SHP77 (cell line): ENCODE data around the gene MYBBP1A.

Experiments used
- DNase-seq, 2 experiments: peaks; one replicate each; lab custom pipeline; 2025; lab: John Stamatoyannopoulos, UW

The MYBBP1A gene

DNA sequence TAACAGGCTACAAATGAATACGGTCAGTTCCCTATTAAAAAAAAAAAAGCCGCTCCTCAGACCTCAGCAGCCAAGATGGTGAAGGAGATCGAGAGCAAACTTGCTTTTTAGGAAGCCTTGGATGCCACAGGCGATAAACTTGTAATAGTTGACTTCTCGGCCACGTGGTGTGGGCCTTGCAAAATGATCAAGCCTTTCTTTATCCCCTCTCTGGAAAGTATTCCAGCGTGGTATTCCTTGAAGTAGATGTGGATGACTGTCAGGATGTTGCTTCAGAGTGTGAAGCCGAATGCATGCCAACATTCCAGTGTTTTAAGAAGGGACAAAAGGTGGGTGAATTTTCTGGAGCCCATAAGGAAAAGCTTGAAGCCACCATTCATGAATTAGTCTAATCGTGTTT lies 16.9 kb upstream of the MYBBP1A start:
- DNase-seq: no peak

DNA sequence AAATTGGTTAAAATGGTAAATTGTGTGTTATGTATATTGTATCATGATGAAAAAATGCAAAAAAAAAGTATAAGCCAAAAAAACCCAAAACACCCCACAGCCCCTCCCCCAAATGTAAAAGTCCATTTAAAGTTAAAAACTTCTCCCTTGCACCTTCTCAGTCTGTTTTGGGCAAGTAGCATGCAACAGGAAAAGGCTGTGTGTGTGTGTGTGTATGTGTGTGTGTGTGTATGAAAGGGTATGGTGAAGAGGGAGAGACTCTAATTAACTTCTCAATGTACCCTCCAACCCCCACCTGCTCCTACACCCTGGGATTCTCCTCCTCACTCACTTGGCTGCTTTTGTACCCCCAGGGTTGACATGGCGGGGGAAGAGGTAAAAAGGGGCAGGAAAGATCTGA lies 14.4 kb upstream of the MYBBP1A start:
- no peak for DNase-seq

DNA sequence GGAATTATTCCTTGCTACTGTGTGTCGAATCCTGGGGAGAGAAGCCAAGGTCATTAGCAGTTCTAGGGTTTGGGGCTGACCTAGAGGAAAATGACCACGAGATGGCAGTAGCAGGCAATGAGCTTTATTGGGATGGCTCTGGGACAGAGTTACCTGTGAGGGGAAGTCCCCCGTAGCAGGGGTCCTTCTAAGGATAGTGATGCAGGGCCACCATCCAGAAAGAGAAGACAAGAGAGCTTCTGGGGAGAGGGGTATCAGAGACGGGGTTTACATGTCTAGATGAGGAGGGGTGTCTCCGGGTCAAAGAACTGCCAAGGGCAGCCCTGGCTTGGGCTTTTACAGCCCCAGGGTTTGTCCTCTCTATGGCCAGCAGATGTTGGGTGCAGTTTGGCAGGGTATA lies 11.6 kb upstream of the MYBBP1A start:
- peak; percentile 79 to 81 for DNase-seq

DNA sequence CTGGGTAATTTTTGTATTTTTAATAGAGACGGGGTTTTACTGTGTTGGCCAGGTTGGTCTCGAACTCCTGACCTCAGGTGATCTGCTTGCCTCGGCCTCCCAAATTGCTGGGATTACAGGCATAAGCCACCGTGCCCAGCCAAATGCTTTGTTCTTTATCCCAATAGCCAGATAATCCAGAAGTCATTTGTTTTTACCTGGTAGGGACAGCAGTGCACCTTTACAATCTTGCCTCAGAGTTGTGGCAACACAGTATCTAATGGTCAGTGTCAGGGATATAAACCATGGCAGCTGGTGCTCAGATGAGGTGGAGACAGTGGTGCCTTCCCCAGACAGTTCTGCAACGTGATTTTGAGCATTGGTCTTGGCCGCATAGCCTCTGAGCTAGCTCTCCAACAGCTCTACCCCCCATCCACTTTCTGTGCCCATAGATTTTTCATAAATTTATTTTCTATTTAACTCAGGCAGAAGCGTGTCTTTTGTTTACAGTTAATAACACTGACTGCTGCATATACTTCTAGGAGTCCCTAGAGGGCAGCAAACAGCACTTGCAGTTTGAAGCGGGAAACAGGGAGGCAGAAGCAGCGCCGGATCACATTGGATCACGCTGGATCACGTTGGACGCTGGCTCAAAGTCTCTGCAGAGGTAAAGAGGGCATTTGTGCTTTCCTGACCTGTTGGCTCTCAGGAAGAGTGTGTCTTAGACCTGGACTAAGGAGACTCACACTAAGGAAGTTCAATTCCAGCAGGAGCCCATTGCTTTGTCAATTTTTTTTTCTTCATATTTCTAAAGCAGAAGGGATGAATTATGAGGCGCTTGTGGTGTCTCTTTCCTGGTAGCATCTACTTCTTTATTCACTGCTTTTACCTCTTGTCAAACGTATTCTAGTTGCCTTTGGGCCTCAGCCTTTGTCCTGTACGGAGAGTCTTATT lies 10.3 kb upstream of the MYBBP1A start:
- DNase-seq: peak; percentile 90 to 93

DNA sequence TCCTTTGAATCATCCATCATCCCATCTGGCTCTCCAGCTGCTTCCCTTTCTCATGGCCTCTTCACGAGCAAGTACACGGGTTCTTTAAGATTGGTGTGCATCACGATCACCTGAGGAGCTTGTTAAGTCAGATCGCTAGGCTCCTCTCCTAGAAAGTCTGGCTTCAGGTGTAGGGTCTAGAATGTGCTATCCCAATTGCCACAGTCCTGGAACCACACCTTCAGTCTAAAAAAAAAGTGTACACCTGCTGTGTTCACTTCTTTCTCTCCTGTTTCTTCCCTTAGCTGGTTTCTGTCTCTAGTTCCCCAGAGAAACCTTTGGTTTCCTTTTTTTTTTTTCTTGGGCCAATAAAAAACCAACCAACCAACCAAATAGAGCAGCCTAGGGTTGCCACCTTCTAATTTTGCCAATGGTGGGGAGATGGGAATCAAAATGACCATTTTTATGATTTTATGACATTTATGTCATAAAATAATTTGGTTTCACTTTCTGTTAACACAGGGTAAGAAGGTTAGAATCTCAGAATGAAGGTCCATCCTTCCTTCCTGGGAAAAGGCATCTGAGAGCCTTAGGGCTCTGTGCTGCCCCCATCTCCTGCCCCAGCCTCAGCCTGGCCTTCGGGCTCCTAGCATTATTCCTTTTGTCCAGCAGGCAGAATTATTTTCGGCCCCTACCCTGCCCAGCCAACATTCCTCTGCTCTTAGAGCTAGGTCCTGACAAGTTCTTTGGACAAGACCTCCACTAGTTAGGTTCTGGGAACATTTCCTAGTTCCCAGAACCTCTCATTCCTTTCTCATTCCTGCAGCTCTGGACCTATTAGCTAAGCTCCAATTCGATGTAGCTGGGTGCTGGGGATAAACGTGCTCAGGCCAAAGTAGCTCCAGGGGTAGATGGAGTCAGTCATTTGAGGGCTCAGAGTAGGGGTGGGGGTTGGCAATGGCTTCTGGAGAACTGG lies 7.1 kb upstream of the MYBBP1A start:
- DNase-seq: no peak

DNA sequence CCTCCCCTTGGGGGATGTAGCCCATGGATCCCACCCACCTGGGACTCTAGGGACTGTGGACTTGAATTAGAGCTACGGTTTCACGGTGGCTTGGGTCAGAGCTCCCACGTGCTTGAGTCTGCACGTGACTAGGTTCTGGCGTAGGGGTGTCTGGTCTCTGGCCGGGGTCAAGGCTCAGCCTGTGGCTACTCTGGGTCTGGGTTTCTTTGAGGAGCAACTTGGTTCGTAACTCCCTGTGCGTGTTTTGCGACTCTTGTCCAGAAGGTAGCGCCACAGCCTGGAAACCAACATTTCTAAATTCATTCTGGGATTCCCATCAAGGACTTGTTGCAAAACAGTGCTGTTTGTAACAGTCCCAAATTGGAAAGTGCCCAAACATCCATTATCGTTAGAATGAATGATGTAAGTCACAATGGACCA lies 5.7 kb upstream of the MYBBP1A start:
- DNase-seq: no peak

DNA sequence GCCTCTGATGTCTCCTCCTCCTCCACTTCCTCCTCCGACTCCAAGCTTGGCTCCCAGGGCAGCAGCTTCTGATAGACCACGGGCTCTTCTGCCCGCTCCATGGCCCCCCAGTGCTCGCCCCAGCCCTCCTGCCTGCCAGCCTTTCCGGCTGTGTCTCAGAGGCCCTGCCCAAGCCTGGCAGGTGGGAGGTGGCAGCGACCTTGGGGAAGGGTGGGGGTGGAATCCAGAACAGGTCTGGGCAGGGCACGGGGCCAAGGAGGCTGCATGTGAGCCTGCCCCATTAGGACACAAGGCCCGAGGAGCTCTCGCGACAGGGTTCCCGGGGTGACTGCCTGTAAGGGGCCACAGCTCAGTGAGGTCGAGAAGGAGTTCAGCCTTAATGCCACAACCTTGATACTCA lies 5.2 kb upstream of the MYBBP1A start, which contains the start of gene GGT6:
Gene GGT6 (minus strand): TSS at position 157 of the 400 bp plus-strand sequence. CDS start 56 bp downstream, at position 101.
- no peak for DNase-seq

DNA sequence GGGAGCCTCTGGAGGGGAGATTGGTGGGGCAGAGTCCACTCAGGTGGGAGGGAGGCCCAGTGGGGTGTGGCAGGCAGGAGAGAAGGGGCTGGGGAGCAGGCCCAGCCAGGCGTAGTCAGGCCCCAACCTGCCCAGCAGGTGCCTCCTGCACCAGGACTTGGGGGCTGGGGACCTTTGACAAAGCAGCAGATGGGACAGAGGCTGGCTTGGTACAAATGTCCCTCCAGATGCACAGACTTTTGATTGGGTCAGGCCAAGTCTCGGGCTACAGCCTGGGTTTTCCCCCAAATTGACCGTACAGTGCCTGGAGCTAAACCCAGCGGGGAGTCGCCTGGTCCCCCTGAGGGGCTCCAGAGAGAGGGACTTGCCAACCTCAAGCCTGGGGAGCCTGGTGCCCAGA lies 4.8 kb upstream of the MYBBP1A start:
- no peak for DNase-seq

DNA sequence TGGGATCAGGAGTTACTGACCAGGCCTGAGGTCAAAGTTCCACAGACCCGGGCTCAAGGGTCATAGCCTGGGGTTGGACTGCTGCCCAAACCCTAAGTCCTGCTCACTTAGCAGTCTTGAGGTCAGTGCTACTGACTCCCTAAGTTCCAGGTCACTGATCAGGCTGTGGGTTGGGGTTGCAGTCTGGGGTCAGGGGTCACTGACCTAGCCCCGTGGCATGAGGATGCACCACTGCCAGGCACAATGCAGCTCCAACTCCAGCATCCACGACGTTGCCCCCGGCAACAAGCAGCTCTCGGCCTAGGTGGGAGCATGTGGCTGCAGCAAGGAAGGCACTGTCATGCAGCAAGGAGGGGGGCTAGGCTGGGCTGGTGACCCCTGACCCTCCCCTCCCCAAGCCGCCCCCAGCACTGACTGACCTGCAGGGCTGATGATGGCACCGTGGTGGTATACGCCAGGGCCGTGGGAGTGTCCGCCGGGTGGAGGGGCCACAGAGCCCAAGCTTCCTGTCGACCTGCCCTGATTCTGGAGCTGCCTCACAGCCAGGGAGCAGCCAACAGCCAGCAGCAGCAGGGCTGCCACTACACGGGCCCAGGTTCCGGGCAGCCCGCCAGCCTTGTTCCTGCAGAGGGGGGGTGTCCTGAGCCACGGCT lies 4.1 kb upstream of the MYBBP1A start:
- DNase-seq: no peak

DNA sequence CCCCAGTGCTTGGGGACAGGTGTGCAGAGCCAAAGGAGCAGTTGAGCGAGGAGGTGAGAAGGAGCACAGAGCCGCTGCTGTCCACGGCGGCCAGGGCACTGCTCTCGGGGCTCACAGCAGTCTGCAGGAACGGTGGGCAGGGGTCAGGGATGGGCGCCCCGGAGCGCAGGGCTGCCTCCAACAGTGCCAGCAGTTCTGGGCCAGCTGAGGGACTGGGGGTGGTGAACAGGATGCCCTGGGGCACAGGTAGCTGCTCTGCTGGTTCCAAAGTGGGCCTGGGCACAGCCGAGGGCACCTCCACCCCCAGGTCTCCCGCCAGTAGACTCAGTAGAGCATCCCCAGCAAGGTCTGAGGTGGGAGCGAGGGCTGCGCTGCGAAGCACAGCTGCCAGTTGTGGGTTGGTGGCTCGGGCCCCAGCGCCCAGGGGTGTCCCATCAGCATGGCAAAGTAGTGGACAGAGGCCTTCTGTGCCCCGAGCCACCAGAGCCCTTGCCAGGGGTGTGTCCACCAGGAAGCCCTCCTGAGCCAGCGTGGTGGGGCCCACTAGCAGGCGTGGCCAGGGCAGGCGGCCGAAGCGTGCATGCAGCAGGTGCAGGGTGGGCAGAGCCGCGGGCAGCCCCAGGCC lies 3.3 kb upstream of the MYBBP1A start:
- no peak for DNase-seq

DNA sequence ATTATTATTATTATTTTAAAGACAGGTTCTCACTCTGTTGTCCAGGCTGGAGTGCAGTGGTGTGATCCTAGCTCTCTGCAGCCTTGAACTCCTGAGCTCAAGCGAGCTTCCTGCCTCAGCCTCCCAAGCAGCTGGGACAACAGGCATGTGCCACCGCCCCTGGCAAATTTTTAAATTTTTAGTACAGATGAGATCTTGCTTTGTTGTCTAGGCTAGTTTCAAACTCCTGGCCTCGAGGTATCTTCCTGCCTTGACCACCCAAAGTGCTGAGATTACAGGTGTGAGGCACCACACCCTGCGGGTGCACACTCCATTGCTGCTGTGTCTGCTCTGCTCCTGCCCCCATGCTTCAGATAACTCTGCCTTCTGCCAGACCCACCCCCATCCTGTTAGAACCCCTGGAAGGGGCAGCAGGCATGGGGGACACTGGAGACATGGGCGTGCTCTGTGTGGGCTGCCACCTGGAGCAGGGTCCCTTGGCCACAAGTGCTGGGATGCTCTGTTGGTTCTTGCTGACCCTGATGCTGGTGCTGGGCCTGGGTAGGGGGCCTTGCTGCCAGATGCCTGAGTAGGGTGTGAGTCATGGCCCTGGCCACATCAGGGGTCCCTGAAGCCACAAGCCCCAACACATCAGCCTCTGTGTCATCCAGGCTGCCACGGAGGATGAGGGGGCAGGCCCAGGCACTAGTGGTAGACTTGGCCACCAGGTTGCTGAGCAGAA lies 2.6 kb upstream of the MYBBP1A start:
- DNase-seq: no peak

DNA sequence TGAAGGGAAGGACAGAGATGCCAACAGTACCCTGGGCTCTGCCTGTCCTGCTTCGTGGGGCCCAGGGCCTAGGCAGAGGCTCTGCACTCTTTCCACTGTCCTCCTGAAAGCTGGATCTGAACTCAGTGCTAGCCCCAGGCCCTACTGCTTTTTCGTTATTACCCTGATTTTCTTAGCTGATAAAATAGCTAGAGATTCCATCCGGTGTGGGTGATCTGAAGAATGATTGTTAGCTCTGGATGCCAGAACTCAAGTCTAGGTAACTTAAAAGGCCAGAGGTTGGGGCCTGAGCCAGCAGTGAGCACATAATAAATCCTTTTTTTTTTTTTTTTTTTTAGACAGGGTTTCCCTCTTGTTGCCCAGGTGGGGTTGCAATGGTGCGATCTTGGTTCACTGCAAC lies 1.8 kb upstream of the MYBBP1A start:
- no peak for DNase-seq

DNA sequence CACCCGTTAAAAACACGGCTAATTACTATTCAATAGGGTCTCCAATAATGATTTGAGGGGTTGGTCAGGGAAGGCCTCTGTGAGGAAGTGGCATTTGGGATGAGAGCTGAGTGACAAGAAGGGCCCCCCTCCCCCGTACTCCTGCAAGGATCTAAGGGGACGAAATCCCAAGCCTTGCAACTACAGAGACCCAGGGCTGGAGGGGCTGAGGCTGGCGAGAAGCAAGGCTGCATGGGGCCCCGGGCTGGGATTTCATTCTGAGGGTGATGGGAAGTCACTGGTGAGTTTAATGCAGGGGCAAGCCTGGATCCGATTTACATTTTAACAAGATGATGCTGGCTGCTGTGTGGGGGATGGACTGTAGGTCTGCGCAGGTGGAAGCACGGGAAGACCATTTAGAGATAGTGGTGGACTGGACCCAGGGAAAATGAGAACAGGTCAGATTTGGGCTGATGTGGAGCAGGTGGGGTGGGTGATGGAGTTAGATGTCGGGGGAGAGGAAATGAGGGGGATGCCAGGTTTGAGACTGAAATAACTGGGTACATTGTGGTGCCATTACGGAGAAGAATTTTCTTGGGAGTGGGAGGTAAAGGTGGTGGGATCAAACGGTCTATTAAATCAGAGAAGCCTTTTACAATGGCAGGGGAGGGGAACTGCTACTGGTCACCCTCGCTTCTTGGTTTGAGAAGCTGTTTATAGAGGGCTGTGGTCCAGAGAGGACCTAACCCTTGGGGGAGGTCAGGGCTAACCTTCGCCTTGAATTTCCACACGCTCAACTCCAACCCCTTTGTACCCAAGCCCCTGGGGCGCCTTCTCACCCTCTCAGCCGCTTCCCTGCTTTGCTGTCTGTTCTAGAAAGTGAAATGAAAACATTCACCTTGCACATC lies 932 bp upstream of the MYBBP1A start:
- DNase-seq: no peak

DNA sequence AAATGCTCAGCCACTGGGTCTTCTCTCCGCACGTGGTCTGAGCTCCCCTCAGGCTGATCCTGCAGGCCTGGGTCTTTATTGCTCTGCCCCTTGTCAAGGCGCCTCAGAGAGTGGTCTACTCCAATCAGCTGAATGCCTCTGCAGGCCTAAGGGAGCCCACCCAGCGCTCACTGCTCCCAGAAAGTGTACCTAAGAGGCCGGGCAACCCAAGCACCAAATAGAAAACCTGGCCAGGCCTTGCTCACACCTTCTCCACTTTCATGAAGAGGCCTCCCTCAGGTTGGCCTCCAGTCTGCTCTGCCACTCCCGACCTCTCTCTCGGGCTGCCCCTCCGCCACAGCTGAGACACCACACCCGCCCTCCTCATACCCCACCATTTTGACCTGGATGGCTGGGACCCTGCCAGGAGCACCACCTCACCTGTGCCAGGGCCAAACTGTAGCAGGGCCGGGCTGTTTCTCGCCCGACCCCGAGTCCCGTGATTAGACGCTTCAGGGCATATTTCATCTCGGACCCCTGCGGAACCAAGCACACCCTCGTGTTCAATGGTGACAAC lies 665 bp downstream of the MYBBP1A start:
- no peak for DNase-seq

DNA sequence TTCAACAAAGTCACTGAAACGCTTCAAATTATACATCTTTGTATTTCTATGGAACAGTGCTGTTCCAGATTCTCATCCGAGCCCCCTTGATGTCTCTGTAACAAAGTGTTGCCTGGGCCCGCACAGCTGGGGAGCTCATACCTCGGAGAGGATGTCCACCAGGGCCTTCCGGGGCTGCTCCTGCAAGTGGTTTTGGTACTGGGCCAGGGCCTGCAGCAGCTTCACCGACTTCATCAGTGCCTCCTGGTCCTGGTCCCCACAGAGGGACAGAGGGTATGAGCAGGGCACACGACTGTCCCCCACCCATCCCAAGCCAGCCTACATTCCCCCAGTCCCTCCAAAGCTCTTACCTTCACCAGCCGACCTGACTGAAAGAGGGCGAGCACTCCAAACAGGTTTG lies 1.5 kb downstream of the MYBBP1A start:
- DNase-seq: no peak

DNA sequence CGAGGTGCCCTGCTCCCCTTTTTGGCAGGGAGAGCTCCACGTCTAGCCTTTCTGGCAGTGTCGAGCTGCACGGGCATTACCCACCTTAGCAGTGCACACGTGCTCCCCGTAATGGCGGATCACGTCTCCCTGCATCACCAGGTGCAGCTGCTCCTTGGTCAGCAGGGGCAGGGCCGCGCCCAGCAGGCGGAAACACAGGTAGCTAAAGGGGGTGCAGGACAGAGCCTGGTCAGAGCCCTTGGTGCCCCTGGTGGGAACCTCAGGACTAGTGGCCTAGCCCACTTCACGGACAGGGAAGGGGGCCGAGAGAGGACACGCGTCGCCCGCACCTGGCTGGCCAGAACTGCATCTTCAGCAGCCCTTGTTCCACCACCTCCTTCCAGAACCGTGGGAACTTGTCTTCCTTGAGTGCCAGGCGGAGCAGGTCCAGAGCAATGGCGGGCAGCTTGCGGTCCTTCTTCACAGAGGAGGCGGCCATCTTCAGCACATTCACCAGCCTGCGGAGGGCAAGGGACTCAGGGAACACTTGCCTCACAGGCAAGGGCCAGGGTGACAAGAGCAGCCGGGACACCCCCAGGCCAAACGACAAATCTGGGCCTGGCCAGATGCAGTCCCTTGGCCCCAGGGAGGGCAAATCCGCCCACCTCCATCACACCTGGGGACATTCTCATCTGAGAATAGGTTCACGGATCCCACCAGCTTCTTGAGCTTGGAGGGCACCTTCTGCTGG lies 3.2 kb downstream of the MYBBP1A start:
- no peak for DNase-seq

DNA sequence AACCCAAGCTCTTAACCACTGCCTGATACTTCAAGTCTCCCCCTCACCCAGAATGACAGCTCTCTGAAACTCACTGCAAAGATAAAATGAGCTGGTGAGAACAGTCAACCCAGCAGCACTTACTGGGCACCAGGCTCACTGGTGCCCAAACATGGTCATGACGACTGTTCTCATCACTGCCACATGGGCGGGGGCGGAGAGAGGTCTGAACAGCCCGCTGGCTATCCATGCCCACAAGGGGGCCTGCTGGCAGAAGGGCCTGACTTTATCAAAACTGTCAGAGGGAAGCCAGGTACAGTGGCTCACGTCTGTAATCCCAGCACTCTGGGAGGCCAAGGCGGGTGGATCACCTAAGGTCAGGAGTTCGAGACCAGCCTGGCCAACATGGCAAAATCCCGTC lies 4.0 kb downstream of the MYBBP1A start:
- DNase-seq: peak in 1 of 2 experiments; percentile 27

DNA sequence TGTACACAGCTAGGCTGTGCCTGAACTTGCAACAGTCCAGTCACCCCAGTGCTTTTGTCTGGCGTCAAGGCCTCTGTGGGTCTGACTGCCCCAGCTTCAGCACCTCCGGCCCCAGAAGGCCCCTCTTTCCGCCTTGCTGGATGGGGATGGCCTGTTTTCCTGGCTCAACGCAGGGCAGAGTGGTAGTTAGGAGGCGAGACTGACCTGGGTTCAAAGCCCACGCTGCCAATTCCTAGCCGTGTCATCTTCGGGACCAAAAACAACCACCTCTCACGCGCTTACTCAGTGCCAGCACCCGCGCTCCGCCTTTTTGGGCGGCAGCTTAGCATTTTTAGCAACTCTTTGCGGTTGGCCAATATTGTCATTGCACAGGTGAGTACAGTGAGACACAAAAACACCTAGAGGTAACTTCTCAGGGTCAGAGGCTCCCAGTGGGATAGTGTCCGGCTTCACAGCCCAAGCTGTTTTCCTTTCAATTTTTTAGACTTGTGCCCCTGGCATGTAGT lies 4.6 kb downstream of the MYBBP1A start:
- no peak for DNase-seq
